Fibroblast of skin of left biceps (primary cell): ENCODE measurements around the gene ADGRL3.
"Not testable (repeated sequence)": the region's sequence is repeated elsewhere in the genome, so short reads cannot be mapped to it uniquely, and the experiment has no call there.

Source experiments
- DNase-seq, 2 experiments: peaks; one replicate each; pipeline ENCODE4 v3.0.0-alpha.2; 2013; ENCODE audit warnings: low read depth in 2 of 2

The ADGRL3 gene

GRCh38 chr4:61896634-61897033 lies 696.5 kb downstream of the ADGRL3 start:
- no peak for DNase-seq

GRCh38 chr4:61909031-61909430 lies 708.9 kb downstream of the ADGRL3 start:
- no peak for DNase-seq

DNA sequence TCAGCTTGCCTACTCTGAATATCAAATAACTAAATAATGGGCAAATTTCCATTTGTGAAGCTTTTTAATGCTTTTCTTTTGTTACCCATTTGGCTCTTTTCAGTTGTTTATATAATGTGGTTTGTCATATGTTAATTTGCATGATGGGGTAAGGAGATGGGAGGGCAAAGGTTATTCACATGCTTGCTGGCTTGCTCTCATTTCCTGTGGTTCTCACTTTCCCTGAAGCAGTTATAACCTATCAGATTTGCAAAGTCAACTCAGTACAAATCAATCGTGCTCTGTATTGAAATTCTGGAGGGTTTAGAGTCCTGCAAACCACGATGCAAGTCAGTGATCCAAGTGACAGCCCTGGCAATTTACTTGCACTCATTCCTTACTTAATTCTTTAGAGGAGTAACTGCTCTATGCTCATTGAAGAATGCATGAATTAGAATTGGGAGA lies 711.2 kb downstream of the ADGRL3 start:
- no peak for DNase-seq

DNA sequence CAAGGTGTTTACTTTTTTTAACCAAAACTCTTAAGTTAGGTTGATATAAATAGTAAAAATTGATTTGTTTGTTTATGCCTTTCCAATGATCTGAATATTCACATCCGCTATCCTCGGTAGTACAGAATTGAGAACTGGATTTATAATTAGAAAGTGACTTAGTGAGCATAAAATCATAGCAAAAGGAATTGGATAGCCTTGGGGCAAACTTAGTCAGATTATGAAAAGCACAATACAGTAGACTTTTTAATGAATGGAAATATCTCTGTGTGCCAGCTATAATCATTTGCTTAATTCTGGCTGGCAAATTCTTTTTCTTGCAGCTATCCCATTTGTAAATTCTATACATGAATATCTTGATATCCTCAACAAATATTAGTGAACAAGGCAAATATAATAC lies 713.5 kb downstream of the ADGRL3 start:
- no peak for DNase-seq

DNA sequence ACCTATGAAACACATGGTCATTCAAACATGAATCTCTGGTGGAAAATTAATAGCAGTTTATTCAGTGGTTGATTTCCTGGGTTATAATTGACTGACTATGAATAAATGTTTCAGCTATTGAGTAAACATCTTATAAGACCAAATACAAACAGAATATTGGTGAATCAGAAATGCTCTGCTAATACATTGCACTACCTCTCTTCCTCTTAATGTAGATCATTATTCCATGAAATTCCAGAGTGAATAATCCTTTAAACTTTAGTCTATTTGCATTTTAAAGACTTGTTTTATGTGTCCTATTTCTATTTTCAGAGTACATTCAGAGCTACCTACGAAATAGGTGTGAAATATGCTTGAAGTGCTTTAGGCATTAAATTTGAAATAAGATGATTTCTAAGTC lies 715.4 kb downstream of the ADGRL3 start:
- DNase-seq, result no peak

- no peak for DNase-seq
These were observed 718.4 kb downstream of the ADGRL3 start for GRCh38 chr4:61918507-61918906.

DNA sequence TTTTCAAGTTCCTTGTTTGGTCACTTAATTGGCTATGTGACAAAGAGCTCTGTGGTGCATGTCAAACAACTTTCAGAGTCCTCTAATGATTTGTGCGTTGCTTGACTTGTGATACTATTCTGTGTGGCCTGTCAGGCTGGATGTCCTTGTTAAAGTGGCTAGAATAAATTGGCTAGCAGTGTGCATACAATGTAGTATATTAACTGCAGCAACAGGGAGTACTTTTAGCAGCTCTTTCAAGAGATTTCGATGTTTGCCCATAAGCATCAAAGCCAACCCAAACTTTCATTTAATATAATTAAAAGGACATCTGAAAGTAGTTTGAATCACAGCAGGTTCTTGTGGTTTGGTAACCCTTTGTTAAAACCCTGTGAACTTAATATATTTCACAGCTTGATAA lies 718.9 kb downstream of the ADGRL3 start:
- DNase-seq, result no peak

DNA sequence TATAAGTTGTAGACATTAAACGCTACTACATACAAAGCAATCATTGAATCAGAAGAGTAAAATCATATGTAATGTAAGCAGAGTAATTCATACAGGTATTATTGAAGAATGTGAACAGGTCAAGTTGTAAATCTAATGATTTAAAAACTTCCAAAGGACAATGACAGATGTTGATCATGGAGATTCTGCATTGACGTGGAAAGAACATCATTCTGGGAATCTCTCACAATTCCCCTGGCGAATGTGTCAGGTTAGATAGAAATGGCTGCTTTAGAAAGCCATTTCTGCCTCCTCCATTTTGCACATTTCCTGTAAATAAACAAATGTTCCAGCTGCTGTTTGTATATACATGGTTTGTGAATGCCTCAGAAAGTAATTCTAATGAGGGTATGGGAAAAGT lies 719.4 kb downstream of the ADGRL3 start:
- no peak for DNase-seq

DNA sequence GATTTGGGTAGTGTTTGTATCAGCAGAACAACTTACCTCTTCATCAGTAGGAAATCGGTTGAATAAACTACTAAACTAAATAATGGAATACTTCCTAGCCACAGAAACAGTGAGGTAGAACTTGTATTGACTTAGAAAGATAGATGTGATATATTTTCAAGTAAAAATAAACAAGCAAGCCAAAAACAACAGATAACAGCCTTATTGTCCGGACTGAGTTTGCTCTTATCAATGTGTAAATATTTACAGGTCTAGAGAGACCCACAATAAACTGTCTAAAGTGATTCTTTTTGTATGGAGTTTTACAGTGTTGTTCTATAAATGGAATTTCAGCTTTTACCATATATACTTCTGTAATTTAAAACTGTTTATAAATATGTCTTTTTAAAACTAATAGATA lies 721.8 kb downstream of the ADGRL3 start:
- DNase-seq, result no peak

DNA sequence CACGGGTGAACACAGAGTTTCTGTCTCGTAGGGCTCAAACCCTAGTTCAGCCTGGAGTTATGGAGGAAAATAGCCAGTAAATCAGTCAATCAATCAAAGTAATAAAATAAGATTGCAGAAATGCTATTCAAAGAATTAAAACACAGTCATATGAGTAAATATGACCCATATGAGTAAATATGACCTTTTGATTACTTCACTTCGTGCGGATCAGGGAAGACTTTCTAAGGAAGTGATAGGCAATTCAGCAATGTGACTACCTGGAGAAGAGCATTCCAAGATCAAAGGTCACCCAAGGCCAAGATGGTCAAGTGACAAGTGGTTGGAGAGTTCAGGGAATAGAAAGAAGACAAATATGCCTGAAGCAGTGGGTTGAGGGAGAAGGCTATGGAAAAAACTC lies 722.6 kb downstream of the ADGRL3 start:
- no peak for DNase-seq

- no peak for DNase-seq
These were observed 723.1 kb downstream of the ADGRL3 start for GRCh38 chr4:61923179-61923578.

- DNase-seq, result no peak
These were observed 724.0 kb downstream of the ADGRL3 start for GRCh38 chr4:61924131-61924530.

DNA sequence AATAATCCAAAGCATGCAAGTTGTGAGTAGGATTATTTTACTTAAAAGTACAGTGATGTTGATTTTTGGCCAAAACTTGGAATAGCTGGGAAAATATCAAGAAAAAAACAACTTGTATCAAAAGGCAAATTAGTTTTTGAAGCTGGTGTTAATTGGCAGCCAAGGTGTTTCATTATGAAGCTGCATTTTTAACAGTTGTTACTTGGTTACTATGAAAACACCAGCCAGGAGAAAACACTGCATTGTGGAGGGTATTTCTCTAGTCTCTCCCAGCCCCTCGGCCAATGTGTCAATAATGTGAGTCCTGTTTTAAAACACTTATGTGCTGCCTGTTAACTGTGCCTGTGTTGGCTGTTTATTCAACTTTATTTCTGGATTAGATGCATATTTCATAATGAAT lies 733.4 kb downstream of the ADGRL3 start:
- DNase-seq, result no peak

GRCh38 chr4:61934198-61934597 lies 734.1 kb downstream of the ADGRL3 start:
- no peak for DNase-seq

DNA sequence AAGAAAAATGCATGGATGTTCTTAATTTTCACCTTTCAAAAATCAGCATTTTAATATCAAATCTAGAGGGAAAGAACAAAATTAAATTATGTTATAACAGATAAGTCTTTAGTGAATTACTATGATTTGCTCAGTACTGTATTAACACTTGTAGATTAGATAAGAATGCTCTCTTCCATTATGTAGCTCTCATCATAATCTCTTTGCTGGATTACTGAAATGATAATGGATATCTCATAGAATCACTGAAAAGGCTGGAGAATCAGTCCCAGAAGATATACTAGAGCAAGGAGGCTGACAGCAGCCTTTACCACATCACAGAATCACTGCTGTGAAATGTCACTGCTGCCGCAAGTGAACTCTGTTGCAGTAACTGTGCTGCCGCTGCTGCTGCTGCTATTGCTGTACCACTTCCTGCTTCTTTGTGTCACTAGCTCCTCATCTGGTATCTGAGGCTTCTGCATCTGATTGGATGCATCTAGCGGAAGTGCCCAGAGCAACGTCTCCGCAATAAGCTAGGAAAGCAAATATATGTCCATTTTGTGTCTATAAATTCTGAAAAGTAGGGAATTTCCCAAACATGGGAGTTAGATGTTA lies 738.2 kb downstream of the ADGRL3 start:
- no peak for DNase-seq

- DNase-seq, result no peak
These were observed 750.5 kb downstream of the ADGRL3 start for GRCh38 chr4:61950625-61951024.

GRCh38 chr4:61953386-61953785 lies 753.3 kb downstream of the ADGRL3 start:
- no peak for DNase-seq

DNA sequence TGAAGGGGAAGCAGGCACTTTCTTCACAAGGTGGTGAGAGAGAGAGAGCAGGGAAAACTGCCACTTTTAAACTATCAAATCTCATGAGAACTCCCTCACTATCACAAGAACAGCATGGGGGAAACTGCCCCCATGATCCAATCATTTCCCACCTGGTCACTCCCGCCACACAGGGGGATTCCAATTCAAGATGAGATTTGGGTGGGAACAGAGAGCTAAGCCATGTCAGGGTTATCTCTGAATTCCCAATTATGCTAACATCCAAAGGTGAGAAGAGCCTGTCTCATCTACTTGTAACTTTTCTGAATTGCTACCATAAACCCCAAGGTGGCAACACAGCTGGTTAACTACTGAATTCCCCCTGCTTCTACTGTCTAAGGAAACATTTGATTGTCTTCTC lies 758.5 kb downstream of the ADGRL3 start:
- DNase-seq, result no peak

GRCh38 chr4:61959087-61959486 lies 759.0 kb downstream of the ADGRL3 start:
- DNase-seq, result no peak

- no peak for DNase-seq
These were observed 784.3 kb downstream of the ADGRL3 start for GRCh38 chr4:61984260-61984909.

DNA sequence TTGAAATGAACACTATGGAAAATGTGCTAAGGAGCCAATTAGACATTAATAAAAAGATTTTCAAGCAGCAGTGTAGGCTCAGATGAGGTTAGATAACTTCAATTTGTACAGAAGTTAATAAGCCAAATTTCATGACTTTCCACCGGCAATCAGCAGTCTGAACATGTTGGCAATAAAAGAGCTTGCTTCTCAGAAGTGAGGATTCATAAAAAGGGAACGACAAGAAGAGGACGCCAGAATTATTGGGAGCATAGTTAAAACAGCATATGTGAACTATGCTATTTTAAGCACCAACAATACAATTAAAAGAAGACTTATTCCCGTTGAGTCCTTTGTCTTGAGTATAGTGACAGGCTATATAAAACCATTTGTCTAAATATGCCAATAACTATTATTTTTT lies 785.3 kb downstream of the ADGRL3 start:
- no peak for DNase-seq

- DNase-seq, result not testable (repeated sequence)
These were observed 786.8 kb downstream of the ADGRL3 start for GRCh38 chr4:61986929-61987328.

- no peak for DNase-seq
These were observed 792.2 kb downstream of the ADGRL3 start for GRCh38 chr4:61992351-61992750.

- DNase-seq, result peak; percentile 12
These were observed 793.9 kb downstream of the ADGRL3 start for GRCh38 chr4:61994036-61994435.
